ENCODE measurements around the gene ALPI.

DNA sequence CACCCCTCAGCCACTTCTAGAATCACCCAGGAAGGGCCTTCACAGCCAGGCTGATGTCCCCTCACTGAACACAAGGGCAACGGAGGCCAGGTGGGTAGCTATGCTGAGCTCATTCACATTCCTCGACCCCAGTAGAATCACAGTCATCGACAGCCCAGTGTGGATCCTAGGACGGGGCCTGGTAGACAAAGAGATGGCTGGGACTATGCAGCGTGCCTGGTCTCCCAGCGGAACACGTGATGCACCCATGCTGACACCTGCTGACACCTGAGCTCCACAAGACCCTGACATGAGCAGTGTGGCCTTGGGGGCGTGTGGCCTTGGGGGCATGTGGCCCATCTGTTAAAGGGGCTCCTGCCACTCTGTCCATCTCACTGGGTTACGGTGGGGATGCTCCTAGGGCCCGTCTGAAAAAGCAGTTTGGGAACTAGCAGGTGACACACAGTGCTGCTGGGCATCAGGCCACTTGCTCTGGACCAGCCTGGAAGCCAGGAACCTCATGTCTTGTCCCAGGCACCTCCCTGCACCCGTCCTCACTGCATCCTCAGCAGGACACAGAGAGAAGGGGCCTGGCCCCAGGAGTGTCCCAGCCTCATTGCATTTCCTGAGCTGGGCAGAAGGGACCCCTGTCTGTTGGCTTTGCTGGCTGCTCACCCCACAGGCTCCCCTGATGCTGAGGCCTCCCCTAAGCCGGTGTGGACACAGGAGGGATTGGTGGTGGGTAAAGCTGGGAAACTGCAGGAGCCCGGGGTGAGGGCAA lies 22.0 kb downstream of the ALPI start:
- TF ChIP-seq, protein P1, sequence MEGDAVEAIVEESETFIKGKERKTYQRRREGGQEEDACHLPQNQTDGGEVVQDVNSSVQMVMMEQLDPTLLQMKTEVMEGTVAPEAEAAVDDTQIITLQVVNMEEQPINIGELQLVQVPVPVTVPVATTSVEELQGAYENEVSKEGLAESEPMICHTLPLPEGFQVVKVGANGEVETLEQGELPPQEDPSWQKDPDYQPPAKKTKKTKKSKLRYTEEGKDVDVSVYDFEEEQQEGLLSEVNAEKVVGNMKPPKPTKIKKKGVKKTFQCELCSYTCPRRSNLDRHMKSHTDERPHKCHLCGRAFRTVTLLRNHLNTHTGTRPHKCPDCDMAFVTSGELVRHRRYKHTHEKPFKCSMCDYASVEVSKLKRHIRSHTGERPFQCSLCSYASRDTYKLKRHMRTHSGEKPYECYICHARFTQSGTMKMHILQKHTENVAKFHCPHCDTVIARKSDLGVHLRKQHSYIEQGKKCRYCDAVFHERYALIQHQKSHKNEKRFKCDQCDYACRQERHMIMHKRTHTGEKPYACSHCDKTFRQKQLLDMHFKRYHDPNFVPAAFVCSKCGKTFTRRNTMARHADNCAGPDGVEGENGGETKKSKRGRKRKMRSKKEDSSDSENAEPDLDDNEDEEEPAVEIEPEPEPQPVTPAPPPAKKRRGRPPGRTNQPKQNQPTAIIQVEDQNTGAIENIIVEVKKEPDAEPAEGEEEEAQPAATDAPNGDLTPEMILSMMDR (IDR thresholded peaks at IDR 0.05), result no peak
- TF ChIP-seq POLR2A (IDR thresholded peaks at IDR 0.05) (no peak), POLR2AphosphoS5 (IDR thresholded peaks at IDR 0.05) (no peak), EP300 (IDR thresholded peaks at IDR 0.05) (no peak)
